ENCODE results near the gene C16orf90. TPM values are rescaled to one million over a fixed set of nuclear protein-coding genes. Genes with fewer than 3 reads are reported as not detected.
A peak's percentile ranks its signal among the peaks of the same experiment; 100 is the strongest.
"Not testable (repeated sequence)": the region's sequence is repeated elsewhere in the genome, so short reads cannot be mapped to it uniquely, and the experiment has no call there.

Gene C16orf90
- polyA plus RNA-seq, 6 donors from 2014 or later = not detected

GRCh38 chr16:3485821-3486505 is 9.3 kb downstream of the C16orf90 start:
- Mint-ChIP-seq H3K36me3 (peaks cover 9 to 19% of the 10 kb centered on the region in 2 donors), H3K27me3 (no peaks in the 10 kb centered on the region), H3K9me3 (no peaks in the 10 kb centered on the region), H3K4me1 (peaks cover 0 to 4% (median 0%) of the 10 kb centered on the region in 3 donors), H3K27ac (no peak overlapping the region), H3K4me3 (no peak overlapping the region)
- DNase-seq = no peak
- ATAC-seq (ENCODE audit: low read depth in 2 of 2) = no peak

DNA sequence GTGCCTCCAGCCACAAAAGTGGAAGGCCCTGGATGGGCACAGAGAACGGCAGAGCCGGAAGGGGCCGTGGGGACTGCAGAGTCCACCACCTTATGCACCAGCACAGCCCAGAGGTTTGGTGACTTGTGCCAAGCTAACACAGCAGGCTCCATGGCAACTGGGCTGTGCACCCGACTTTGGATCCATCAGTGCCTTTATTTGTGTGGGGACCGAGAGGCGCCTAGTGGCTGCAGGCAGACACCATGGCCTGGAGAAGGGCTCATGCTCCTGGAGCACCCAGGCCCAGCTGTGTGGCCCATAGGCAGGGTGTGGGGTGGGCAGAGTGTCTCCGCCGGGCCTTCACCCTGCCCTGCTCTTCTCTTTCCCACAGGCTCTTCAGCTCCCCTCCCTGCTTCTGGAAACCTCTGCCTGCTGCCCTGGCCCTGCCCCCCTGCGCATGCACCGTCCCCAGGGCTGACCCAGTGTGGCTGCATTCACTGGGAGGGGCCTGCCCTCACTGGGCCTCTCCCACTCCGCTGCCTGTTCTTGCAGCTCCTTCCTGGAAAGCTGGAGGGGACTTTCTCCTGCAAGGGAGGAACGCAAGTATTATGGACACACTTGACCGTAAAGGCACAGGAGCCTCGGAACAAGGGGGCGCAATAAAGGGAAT is 10.1 kb downstream of the C16orf90 start:
- H3K36me3 Mint-ChIP-seq = peaks cover 9 to 19% of the 10 kb centered on the region in 2 donors
- no peaks in the 10 kb centered on the region for H3K9me3 Mint-ChIP-seq
- H3K27me3 Mint-ChIP-seq = no peaks in the 10 kb centered on the region
- DNase-seq (no peak), ATAC-seq (ENCODE audit: low read depth in 2 of 2) (no peak)
- no peak overlapping the region for H3K4me3 Mint-ChIP-seq
- H3K4me1 Mint-ChIP-seq = peaks cover 0 to 4% (median 0%) of the 10 kb centered on the region in 3 donors
- no peak overlapping the region for H3K27ac Mint-ChIP-seq

DNA sequence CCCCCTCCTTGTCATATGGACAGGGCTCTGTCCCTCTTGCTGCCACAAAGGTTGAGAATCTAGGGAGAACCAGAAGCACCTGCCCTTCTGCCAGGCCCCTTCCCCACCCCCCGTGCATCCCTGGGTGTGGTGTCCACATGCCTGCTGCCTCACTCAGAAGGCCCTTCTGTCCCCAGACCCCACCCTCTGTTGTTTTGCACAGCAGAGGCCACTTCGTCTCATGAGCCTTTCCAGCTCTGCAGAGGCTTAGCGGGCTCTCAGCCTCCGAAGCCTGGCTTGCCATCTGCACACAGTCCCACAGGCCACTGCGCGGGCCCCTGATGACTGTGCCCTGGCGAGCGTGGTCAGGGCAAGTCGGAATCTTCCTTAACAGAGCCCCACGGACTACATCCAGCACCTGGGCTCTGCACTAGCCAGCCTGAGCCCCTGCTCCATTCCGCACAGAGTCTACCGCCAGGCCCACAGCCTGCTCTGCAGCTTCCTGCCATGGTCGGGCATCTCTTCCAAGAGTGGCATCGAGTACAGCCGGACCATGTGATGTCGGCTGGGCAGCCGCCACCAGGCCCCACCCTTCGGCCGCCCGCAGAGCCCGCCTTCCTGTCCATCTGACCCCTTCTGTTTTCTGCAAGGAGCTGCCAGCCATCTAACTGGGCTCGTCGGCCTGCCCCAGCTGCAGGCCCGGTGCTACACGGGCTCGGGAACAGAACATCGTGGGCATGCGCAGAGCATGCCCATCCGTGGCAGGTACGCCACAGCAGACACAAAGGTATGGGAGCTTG is 10.8 kb downstream of the C16orf90 start:
- Mint-ChIP-seq H3K9me3 (no peaks in the 10 kb centered on the region), H3K4me1 (peaks cover 0 to 4% (median 0%) of the 10 kb centered on the region in 3 donors), H3K27me3 (no peaks in the 10 kb centered on the region), H3K36me3 (peaks cover 9 to 19% of the 10 kb centered on the region in 2 donors), H3K4me3 (peak overlapping the region in 1 of 8 donors; percentile 15), H3K27ac (peak overlapping the region in 1 of 6 donors; percentile 33)
- DNase-seq = no peak
- no peak for ATAC-seq (ENCODE audit: low read depth in 2 of 2)

- Mint-ChIP-seq H3K4me1 (peaks cover 0 to 4% (median 0%) of the 10 kb centered on the region in 3 donors), H3K27me3 (no peaks in the 10 kb centered on the region), H3K9me3 (no peaks in the 10 kb centered on the region), H3K4me3 (no peak overlapping the region), H3K27ac (peak overlapping the region in 1 of 6 donors; percentile 83), H3K36me3 (peaks cover 9 to 19% of the 10 kb centered on the region in 2 donors)
- ATAC-seq (ENCODE audit: low read depth in 2 of 2) = no peak
- DNase-seq = no peak
Measured at GRCh38 chr16:3482659-3483241, 12.5 kb downstream of the C16orf90 start.

- H3K4me1 Mint-ChIP-seq = peaks cover 0 to 4% (median 0%) of the 10 kb centered on the region in 3 donors
- ATAC-seq (ENCODE audit: low read depth in 2 of 2) (no peak), DNase-seq (no peak)
- peak overlapping the region in 1 of 6 donors; percentile 86 for H3K27ac Mint-ChIP-seq
- H3K4me3 Mint-ChIP-seq = no peak overlapping the region
- no peaks in the 10 kb centered on the region for H3K27me3 Mint-ChIP-seq
- H3K9me3 Mint-ChIP-seq = no peaks in the 10 kb centered on the region
- H3K36me3 Mint-ChIP-seq = peaks cover 9 to 19% of the 10 kb centered on the region in 2 donors
Measured at GRCh38 chr16:3481696-3482658, 13.3 kb downstream of the C16orf90 start.

DNA sequence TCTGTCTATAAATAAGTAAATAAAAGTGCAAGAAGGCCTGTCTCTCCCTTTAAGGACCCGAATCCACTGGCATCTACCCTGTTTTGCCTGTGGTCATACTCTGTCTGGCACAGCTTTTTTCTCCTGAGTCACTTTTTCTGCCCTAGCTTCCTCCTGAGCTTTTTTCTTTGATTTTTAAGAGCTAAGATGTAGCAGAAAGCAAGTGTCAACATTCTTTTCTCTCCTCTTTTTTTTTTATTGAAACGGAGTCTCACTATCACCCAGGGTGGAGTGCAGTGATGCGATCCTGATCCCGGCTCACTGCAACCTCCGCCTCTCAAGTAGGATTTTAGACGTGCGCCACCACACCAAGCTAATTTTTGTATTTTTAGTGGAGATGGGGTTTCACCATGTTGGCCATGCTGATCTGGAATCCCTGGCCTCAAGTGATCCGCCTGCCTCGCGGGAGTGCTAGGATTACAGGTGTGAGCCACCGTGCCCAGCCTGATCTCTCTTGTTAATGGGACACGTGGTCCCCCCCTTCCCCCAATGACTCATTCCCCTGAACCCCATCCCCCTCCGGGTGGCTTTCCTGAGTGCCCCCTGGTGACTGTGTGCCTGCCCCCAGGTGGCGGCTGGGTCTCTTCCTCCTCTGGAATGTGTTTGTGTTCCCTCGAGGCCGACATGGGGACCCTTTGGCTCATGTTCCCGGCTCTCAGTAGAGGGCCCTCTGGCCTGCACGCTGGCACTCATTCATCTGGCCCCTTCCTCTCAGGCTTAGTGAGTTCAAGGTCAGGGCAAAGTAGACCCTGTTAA is 14.2 kb downstream of the C16orf90 start:
- Mint-ChIP-seq H3K27ac (peak overlapping the region in 2 of 6 donors; percentile 73 to 83), H3K9me3 (no peaks in the 10 kb centered on the region), H3K36me3 (peaks cover 9 to 19% of the 10 kb centered on the region in 2 donors), H3K27me3 (no peaks in the 10 kb centered on the region), H3K4me1 (peaks cover 0 to 5% (median under 1%) of the 10 kb centered on the region in 3 donors), H3K4me3 (no peak overlapping the region)
- DNase-seq = no peak
- no peak for ATAC-seq (ENCODE audit: low read depth in 2 of 2)

DNA sequence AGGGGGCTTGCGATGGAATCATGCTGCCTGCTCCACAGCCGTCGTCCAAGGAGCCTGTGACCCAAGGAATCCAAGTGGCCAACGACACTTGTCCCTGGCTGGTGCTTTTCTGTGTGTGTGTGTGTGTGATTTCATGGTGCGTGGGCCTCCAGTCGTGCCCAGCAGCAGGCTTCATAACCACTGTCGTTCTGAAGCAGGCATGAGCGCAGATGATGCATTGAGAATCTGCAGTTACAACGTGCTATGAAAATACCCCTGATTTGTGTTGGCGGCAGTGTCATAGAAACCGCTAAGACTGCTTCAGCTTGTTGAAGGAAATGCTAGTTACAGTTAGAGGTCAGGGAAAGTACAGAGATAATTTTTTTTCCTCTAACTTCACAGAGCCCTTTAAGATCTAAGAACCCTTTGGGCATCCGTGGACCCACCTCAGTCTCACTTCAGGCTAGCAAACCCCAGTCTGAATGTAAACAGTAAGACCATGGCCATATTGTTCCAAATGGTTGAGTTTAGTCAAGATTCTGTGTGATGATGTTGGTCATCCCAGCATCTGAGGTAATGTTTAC is 15.6 kb downstream of the C16orf90 start:
- DNase-seq = no peak
- no peaks in the 10 kb centered on the region for H3K27me3 Mint-ChIP-seq
- H3K9me3 Mint-ChIP-seq = no peaks in the 10 kb centered on the region
- H3K4me1 Mint-ChIP-seq = peaks cover 4 to 14% (median 10%) of the 10 kb centered on the region in 3 donors
- ATAC-seq (ENCODE audit: low read depth in 2 of 2) = no peak
- H3K27ac Mint-ChIP-seq = peak overlapping the region in 1 of 6 donors; percentile 44
- H3K36me3 Mint-ChIP-seq = peaks cover 9 to 19% of the 10 kb centered on the region in 2 donors
- no peak overlapping the region for H3K4me3 Mint-ChIP-seq

DNA sequence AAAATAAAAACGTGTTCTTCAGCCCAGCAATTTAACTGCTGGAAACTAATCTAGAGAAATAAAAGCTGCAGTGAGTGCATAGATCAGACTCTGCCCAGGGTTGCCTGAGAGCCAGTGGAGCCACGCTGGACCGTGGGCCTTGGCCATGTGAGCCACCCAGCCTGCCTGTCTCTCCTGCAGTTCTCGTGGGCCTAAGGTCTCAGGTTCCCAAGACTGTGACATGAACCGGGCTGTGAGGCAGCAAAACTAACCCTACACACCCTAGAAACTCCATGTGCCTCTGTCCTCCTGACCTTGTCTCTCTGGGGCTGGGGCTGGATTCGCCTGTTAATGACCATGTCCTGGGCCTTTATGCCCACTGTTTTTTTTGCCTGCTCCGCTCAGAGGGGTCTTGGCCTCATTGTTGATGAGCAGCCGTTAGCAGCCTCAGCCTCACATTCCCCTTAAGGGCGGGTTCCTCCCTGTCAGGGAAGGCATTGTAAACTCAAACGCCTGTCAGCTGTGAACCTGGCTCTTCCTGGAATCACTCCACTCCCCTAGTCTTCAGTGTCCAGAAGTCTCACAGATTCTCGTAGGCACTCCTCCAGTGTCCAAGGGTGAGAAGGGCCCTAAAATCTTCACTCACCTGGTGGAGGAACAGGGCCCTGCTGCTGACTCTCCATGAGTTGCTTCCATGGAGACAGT is 16.9 kb downstream of the C16orf90 start:
- Mint-ChIP-seq H3K9me3 (no peaks in the 10 kb centered on the region), H3K4me1 (peaks cover 10 to 14% (median 13%) of the 10 kb centered on the region in 3 donors), H3K27me3 (no peaks in the 10 kb centered on the region), H3K4me3 (no peak overlapping the region), H3K36me3 (peaks cover 7 to 15% of the 10 kb centered on the region in 2 donors), H3K27ac (no peak overlapping the region)
- DNase-seq (no peak), ATAC-seq (ENCODE audit: low read depth in 2 of 2) (no peak)

- no peak overlapping the region for H3K4me3 Mint-ChIP-seq
- no peak overlapping the region for H3K27ac Mint-ChIP-seq
- DNase-seq (no peak), ATAC-seq (ENCODE audit: low read depth in 2 of 2) (no peak)
- H3K9me3 Mint-ChIP-seq = no peaks in the 10 kb centered on the region
- peaks cover 10 to 24% (median 22%) of the 10 kb centered on the region in 3 donors for H3K4me1 Mint-ChIP-seq
- H3K27me3 Mint-ChIP-seq = no peaks in the 10 kb centered on the region
- peaks cover 0 to 6% of the 10 kb centered on the region in 2 donors for H3K36me3 Mint-ChIP-seq
Measured at GRCh38 chr16:3476409-3476808, 18.9 kb downstream of the C16orf90 start.

DNA sequence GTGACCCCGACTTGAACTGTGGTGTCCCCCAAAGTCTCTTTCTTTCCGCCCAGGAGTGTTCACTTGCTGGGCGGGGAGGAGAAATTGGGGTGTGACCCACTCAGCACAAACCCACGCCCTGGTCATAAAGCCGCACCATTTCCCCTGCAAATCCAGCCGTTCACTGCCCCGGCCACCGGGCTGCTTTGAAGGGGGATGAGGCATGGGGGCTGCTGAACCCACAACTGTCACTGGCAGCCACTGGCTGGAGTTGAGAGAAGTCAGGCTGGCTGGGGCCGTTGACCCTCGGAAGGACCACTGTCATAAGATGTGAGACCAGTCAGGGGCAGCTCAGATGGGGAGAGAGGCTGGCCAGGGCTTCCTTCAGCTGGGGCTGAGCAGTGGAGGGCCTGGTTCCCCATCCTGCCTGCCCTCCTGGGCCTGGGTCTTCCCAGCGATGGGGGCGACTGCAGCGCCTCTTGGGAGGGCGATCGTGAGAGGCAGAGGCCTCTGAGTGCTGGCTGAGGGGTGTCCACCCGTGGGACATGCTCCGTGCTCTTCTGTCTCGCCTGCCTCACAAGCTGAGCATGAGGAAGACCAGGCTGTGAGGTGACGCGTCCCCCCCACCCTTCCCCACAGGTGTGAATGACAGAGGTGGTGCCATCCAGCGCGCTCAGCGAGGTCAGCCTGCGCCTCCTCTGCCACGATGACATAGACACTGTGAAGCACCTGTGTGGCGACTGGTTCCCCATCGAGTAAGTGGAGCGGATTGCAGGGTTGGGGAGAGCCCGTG is 19.5 kb downstream of the C16orf90 start:
- no peak for DNase-seq
- Mint-ChIP-seq H3K4me3 (no peak overlapping the region), H3K36me3 (peaks cover 0 to 6% of the 10 kb centered on the region in 2 donors)

DNA sequence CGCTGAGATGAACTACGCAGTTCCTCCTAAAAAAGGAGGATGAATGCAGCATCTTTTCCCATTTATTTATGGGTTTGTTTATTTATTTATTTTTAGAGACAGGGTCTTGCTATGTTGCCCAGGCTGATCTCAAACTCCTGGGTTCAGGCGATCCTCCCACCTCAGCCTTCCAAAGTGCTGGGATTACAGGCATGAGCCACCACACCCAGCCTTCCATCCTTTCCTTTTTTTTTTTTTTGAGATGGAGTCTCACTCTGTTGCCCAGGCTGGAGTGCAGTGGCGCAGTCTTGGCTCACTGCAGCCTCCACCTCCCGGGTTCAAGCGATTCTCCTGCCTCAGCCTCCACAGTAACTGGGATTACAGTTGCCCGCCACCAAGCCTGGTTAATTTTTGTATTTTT is 20.4 kb downstream of the C16orf90 start:
- DNase-seq; H3K4me3 Mint-ChIP-seq; H3K9me3 Mint-ChIP-seq; H3K36me3 Mint-ChIP-seq; H3K27me3 Mint-ChIP-seq; ATAC-seq (ENCODE audit: low read depth in 2 of 2): not testable (repeated sequence)
- Mint-ChIP-seq H3K4me1 (peaks cover 15 to 31% (median 22%) of the 10 kb centered on the region in 3 donors), H3K27ac (peak overlapping the region in 1 of 6 donors; percentile 19)

More for the DNA sequence above, 19.5 kb downstream of the C16orf90 start:
- no peaks in the 10 kb centered on the region for H3K9me3 Mint-ChIP-seq
- no peak for ATAC-seq (ENCODE audit: low read depth in 2 of 2)
- peaks cover 12 to 29% (median 22%) of the 10 kb centered on the region in 3 donors for H3K4me1 Mint-ChIP-seq
- H3K27me3 Mint-ChIP-seq = no peaks in the 10 kb centered on the region
- no peak overlapping the region for H3K27ac Mint-ChIP-seq
